ENCODE measurements around the gene CDC34.
A peak's percentile ranks its signal among the peaks of the same experiment; 100 is the strongest.

Gene CDC34

GRCh38 chr19:541699-542098 is 10.1 kb downstream of the CDC34 start:
- DNase-seq (ENCODE audit: low read depth in 4 of 4, low spot score in 1 of 4) = no peak

GRCh38 chr19:542173-542866 is 10.8 kb downstream of the CDC34 start:
- no peak for DNase-seq (ENCODE audit: low read depth in 4 of 4, low spot score in 1 of 4)

GRCh38 chr19:543910-544608 is 12.5 kb downstream of the CDC34 start, which contains the start of gene GZMM:
Gene GZMM (plus strand): TSS chr19:544053. CDS start chr19:544072, 19 bp downstream.
- DNase-seq (ENCODE audit: low read depth in 4 of 4, low spot score in 1 of 4) = peak in 3 of 4 experiments; percentile 42 to 61 (median 56)

DNA sequence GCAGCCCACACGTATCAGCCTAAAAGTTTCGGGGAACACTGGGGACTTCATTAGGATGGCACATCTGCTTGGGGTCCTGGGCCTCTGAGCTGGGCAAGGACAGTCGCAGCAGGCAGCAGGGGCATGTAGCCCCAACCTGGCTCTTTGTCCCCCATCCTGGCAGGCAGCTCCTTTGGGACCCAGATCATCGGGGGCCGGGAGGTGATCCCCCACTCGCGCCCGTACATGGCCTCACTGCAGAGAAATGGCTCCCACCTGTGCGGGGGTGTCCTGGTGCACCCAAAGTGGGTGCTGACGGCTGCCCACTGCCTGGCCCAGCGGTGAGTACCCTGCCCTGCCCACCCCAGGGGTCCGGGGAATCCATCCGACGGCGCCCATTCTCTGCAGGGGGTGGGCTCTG is 15.6 kb downstream of the CDC34 start:
- no peak for DNase-seq (ENCODE audit: low read depth in 4 of 4, low spot score in 1 of 4)

DNA sequence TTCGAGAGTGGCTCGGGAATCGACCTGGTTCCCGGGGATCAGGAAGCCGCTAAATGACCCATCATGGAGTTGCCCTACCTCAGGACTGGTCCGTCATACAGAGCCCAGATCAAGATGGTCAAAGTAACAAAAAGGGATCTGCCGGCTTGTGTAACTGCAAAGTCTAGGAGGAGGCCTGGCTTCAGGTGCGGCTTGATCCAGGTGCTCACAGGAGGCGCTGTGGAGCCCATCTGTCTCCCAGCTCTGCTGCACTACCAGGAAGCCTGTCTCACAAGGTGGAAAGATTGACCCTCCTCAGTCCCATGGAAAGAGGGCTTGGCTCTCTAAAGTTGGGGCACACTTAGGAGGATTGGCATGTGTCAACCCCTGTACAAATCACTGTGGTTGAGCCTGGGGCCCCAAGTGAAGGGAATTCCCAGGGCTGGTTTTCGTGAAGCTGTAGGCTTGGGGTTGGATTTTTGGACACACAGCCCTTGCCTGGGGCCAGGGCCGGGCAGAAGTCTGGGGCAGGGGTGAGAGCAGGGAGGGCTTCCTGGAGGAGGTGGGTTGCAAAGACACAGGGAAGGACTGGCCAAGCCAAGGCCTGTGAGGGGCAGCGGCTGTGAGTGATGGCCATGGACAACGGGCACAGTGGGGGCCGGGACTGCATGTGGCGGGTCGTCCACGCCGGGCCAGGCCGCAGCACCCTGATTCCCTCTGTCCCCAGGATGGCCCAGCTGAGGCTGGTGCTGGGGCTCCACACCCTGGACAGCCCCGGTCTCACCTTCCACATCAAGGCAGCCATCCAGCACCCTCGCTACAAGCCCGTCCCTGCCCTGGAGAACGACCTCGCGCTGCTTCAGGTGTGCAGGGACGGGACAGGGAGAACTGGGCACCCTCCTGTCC is 16.5 kb downstream of the CDC34 start:
- DNase-seq (ENCODE audit: low read depth in 4 of 4, low spot score in 1 of 4) = no peak

DNA sequence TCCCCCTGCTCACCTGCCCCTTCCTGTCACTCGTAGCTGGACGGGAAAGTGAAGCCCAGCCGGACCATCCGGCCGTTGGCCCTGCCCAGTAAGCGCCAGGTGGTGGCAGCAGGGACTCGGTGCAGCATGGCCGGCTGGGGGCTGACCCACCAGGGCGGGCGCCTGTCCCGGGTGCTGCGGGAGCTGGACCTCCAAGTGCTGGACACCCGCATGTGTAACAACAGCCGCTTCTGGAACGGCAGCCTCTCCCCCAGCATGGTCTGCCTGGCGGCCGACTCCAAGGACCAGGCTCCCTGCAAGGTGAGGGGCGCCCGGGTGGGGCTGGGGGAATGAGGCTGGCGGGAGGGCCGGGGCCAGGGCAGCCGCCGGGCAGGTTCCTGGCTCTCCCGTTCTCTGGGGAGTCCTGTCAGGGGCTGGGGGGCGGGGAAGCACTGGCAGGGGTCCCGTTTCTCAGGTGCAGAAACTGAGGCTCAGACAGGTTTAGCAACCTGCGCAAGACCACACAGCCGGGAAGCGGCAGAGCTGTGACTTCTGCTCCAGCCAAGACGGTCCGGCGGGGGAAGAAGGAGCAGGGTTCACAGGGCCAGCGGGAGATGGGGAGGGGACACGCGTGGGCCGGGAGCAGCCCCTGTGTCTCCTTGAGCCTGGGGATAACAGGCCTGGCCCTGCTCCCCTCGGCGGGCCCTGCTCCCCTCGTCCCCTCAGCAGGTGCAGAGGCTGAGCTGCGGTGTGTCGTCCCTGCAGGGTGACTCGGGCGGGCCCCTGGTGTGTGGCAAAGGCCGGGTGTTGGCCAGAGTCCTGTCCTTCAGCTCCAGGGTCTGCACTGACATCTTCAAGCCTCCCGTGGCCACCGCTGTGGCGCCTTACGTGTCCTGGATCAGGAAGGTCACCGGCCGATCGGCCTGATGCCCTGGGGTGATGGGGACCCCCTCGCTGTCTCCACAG is 17.6 kb downstream of the CDC34 start:
- no peak for DNase-seq (ENCODE audit: low read depth in 4 of 4, low spot score in 1 of 4)

GRCh38 chr19:554817-555216 is 23.3 kb downstream of the CDC34 start:
- no peak for DNase-seq (ENCODE audit: low read depth in 4 of 4, low spot score in 1 of 4)

GRCh38 chr19:555474-555808 is 23.9 kb downstream of the CDC34 start:
- DNase-seq (ENCODE audit: low read depth in 4 of 4, low spot score in 1 of 4) = no peak

GRCh38 chr19:556611-557382 is 25.2 kb downstream of the CDC34 start:
- DNase-seq (ENCODE audit: low read depth in 4 of 4, low spot score in 1 of 4) = no peak

GRCh38 chr19:558770-559439 is 27.3 kb downstream of the CDC34 start:
- no peak for DNase-seq (ENCODE audit: low read depth in 4 of 4, low spot score in 1 of 4)

- DNase-seq (ENCODE audit: low read depth in 4 of 4, low spot score in 1 of 4) = no peak
These were observed 28.6 kb downstream of the CDC34 start for GRCh38 chr19:560121-560520.

DNA sequence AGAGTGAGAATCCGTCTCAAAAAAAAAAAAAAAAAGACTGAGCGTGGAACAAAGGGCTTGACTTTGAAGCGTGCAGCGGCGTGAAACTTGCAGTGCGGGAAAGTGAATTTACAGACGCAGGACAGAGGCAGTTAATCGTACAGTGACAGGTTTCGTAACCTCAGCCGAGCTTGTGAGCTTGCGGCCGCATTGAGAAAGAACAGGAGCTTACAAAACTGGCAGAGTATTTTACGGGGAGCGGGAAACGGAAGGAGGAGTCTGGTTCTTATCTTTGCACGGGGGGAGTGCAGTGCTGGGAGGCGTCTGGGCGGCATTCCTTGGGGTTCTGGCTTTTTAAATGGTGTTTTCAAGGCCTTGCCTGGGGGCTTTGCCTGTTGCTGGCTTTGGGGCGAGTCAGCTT is 34.8 kb downstream of the CDC34 start:
- no peak for DNase-seq (ENCODE audit: low read depth in 4 of 4, low spot score in 1 of 4)

- DNase-seq (ENCODE audit: low read depth in 4 of 4, low spot score in 1 of 4) = no peak
These were observed 35.3 kb downstream of the CDC34 start for GRCh38 chr19:566844-567243.

DNA sequence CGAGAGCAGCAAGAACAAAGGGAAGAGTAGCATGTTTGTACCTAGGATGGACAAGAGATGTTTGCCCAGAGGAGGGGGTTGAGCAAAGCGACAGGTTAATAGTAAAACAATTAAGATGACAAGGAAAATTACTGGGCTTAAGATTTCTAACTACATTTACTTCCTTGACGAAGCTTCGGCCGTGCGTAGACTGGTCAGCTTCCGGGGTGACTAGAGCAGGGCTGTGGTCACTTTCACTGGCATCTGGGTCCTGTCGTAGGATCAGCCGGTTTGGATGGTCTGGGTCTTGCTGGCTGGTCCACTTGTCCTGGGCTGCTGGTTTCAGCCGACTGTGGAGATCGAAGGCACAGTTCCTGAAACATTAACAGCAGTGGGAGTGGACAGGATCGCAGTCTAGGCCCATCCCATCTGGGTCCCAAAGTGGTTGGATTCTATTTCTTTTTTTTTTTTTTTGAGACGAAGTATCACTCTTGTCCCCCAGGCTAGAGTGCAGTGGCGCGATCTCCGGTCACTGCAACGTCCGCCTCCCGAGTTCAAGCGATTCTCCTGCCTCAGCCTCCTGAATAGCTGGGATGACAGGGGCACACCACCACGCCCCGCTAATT is 35.8 kb downstream of the CDC34 start:
- no peak for DNase-seq (ENCODE audit: low read depth in 4 of 4, low spot score in 1 of 4)

DNA sequence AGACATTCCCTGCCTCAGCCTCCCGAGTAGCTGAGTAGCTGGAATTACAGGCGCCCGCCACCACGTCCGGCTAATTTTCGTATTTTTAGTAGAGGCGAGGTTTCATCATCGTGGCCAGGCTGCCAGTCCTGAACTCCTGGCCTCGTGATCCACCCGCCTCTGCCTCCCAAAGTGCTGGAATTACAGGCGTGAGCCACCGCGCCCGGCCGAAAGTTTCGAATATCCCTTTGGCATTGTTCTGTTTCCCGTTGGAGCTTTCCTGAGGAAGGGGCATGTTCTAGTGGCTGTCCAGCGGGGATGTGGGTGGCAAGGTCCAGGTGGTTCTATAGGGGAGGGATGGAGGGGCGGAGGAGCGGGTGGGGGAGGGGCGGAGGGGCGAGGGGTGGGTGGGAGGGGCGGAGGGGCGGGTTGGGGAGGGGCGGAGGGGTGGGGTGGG is 38.7 kb downstream of the CDC34 start:
- DNase-seq (ENCODE audit: low read depth in 4 of 4, low spot score in 1 of 4) = no peak

- DNase-seq (ENCODE audit: low read depth in 4 of 4, low spot score in 1 of 4) = peak in 1 of 4 experiments; percentile 29
These were observed 39.5 kb downstream of the CDC34 start for GRCh38 chr19:570937-571565.

DNA sequence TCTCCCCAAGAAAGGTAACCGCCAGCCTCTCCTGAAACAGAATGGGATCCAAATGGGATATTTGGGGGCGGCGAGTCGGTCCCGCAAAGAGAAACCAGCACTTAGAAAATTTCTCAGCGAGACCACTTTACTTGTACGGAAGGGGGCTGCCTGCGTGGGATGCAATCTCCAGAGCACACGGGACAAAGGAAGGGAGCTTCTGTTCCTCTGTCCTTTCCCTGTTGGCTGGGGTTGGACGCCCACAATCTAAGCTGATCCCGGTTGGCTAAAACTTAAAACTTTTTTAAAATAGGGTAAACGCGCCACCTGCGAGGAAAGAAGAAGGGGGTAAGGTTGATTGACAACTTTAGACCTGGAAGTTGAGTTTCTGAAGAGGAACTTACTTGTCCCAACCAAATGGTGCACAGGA is 40.0 kb downstream of the CDC34 start:
- no peak for DNase-seq (ENCODE audit: low read depth in 4 of 4, low spot score in 1 of 4)

DNA sequence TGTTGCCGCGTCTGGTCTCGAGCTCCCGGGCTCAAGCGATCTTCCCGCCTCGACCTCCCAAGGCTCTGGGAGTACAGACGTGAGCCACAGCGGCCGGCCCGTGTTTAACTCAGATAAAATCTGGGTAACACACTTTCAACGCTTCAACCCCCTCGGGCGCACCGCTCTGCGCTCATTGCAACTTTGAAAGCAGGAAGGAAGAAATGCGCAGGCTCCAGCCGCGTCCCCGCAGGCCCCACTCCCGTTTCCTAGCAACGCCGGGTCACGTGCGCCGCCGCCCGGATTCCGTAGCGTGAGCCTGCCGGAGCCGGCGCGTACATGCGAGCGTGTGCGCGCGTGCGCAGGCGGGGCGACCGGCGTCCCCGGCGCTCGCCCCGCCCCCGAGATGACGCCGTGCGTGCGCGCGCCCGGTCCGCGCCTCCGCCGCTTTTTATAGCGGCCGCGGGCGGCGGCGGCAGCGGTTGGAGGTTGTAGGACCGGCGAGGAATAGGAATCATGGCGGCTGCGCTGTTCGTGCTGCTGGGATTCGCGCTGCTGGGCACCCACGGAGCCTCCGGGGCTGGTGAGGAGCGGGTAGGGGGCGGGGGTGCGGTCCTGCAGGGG is 40.7 kb downstream of the CDC34 start, which contains the start of gene BSG:
BSG (plus strand) TSS at position 457 of the 603 bp plus-strand sequence; CDS start at position 496, 39 bp downstream.
- DNase-seq (ENCODE audit: low read depth in 4 of 4, low spot score in 1 of 4) = peak; percentile 95 to 98 (median 97)

Measured in stimulated activated CD4-positive, alpha-beta T cell treated with anti-CD3 and anti-CD28 coated beads, Interleukin-1b, Interleukin-23, amount 100 ng/mL, for 24 hours (primary cell).